Esophagus (tissue), 2 donors: ENCODE measurements around the gene RPP40. TPM values are rescaled to one million over a fixed set of nuclear protein-coding genes. Genes with fewer than 3 reads are reported as not detected.

Experiments used
- H3K27ac ChIP-seq, 2 donors: one replicate each; pipeline ENCODE4 v1.5.1; 2013; ENCODE audit warnings: low read depth in 2 of 2, mild to moderate bottlenecking in 2 of 2, inconsistent platforms in 1 of 2, low read length in 1 of 2, moderate library complexity in 1 of 2
- H3K27me3 ChIP-seq, 2 donors: one replicate each; pipeline ENCODE4 v1.6.1; 2013; ENCODE audit warnings: low read length in 2 of 2, control low read depth in 1 of 2, mild to moderate bottlenecking in 1 of 2; ENCODE audit not compliant: insufficient read depth in 2 of 2, control insufficient read depth in 1 of 2
- H3K36me3 ChIP-seq, 2 donors: one replicate each; pipeline ENCODE4 v1.6.1; 2013; ENCODE audit warnings: low read length in 1 of 2; ENCODE audit not compliant: control insufficient read depth in 2 of 2, insufficient read depth in 2 of 2
- H3K4me1 ChIP-seq, 2 donors: one replicate each; pipeline ENCODE4 v1.6.1; 2013; ENCODE audit warnings: low read length in 1 of 2; ENCODE audit not compliant: control insufficient read depth in 2 of 2, insufficient read depth in 2 of 2
- H3K4me3 ChIP-seq, 2 donors: one replicate each; pipeline ENCODE4 v1.5.1; 2013; ENCODE audit warnings: low read length in 2 of 2, mild to moderate bottlenecking in 2 of 2, low read depth in 1 of 2, moderate library complexity in 1 of 2
- H3K9me3 ChIP-seq, 2 donors: one replicate each; pipeline ENCODE4 v1.6.1; 2013; ENCODE audit warnings: mild to moderate bottlenecking in 2 of 2, low read depth in 1 of 2, low read length in 1 of 2, moderate library complexity in 1 of 2; ENCODE audit not compliant: control insufficient read depth in 2 of 2, insufficient read depth in 1 of 2
- WGBS, 2 donors: extraction: QIAGEN DNeasy Blood & Tissue Kit; methylation state at CpG; one replicate each; pipeline ENCODE4 v1.1.7; 2013; 5-methylcytosine and 5-hydroxymethylcytosine counted together
- polyA plus RNA-seq, 2 donors: library from polyadenylated mRNA; stranded (reverse); fragments of 200-250 nt; gene quantifications; one replicate each; pipeline ENCODE4 v1.2.3, GENCODE V29; 2013
- donor health status: healthy with polysubstance abuse.
- donor health status: Bipolar disorder and iron deficiency.

Gene RPP40
- polyA plus RNA-seq, 2 donors = 6.9 to 15.3 TPM

DNA sequence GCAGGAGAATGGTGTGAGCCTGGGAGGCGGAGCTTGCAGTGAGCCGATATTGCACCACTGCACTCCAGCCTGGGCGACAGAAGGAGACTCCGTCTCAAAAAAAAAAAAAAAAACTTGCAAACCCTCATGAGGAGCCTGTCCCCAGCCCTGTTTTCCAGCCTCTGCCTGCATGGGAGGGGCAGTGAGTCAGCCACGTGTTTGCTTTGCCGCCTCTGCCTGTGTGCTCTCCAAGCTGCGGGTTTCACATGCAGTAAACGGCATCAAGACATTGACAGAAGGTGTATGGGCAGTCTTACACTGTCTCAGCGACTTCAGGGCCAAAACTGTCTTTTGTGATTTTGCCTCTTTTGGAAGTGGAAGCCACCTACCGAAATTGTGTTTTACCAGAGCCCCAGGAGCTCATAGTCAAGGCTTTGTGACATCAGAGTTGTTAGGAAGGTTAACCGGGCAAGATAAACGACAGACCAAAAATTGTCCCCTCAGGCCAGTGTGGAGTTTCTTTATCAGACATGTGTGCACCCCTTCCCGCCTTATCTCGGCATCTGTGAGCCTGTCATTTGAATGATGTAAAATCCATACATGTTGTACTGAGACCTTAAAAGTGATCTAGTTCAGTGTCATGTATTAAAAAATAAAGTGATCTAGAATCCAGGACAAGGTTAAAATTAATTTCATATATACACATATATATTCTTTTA, 52.9 kb downstream of the RPP40 start:
- Histone ChIP-seq H3K36me3 (peaks cover 5 to 37% of the 10 kb centered on the region in 2 donors), H3K4me1 (peaks cover 0 to 3% of the 10 kb centered on the region in 2 donors), H3K27ac (no peak overlapping the region), H3K9me3 (no peaks in the 10 kb centered on the region), H3K27me3 (no peaks in the 10 kb centered on the region), H3K4me3 (no peak overlapping the region)
- WGBS, 2 donors = 82% methylated on average over 14 of the region's 14 CpGs

DNA sequence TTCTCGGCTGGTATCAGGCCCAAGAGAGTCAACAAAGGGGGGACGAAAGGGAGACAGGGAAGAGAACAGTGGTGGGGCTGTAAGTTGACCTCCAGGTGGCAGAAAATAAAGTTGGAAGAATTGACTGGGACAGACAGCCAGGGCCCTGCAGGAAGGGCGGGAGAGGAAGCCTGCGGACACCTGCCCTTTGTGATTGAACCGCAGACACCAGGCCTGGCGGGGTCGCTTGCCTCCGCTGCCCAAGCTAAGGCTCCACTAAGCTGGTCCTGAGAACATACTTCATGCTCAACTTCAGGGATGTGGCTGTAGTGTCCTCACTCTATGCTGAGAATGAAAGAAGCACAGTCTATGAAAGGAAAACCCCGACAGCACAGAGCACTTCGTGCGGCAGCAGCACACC, 53.8 kb downstream of the RPP40 start:
- Histone ChIP-seq H3K9me3 (no peaks in the 10 kb centered on the region), H3K27me3 (no peaks in the 10 kb centered on the region), H3K4me3 (no peak overlapping the region), H3K27ac (no peak overlapping the region), H3K4me1 (peaks cover 0 to 3% of the 10 kb centered on the region in 2 donors), H3K36me3 (peaks cover 5 to 45% of the 10 kb centered on the region in 2 donors)
- 97% methylated on average over 11 of the region's 11 CpGs for WGBS, 2 donors

DNA sequence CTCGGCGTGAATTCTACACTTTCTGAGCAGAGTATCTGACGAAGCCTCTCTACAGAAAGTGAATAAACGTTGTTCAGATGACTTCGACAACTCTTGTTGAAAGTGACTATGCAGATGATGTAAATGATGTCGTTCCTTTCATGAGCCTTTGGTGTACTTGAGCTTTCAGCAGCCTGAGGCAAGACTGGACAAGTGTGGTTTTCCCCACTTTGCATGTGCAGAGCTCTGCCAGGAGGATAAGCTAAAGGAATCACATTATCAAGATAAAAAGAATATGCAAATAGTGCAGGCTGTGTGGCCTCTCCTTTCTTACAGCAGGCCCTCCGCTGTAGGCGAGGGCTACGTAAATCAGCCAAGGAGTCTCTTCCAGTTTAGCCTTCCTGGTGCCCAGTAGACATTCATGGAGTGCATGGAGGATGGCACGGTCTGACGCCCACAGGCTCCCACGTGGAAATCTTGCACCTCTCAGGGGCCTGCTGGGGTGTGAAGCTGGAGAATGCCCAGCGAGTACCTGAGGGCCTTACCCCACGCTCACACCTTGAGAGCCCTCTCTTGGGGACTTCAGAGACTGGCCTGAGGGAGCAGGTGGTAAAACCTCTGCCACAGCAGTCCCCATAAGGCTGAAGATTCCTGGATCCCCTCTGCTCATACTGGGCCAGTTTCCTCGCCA, 54.9 kb downstream of the RPP40 start:
- H3K27ac ChIP-seq = no peak overlapping the region
- 84% methylated on average over 15 of the region's 15 CpGs for WGBS, 2 donors
- H3K27me3 ChIP-seq = no peaks in the 10 kb centered on the region
- H3K4me3 ChIP-seq = no peak overlapping the region
- no peaks in the 10 kb centered on the region for H3K9me3 ChIP-seq
- H3K36me3 ChIP-seq = peaks cover 5 to 48% of the 10 kb centered on the region in 2 donors
- peaks cover 0 to 3% of the 10 kb centered on the region in 2 donors for H3K4me1 ChIP-seq

DNA sequence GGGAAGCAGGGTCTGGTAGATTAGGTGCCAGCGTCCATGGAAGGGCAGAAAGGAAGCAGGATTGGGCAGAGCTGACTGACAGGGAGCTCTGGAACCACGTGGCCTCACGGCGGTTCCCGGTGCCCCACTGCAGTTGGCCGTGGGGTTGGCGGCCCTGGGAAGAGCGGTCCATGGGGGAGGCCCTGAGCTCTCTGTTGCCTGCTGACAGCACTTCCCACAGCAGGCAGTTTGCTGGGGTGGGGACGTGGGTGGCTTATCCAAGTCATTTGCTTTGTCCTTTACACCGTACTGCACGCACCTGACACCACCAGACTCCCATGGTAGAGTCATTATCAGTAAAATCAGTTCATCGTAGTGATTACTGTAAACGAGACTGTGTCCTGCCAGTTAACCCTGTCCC, 56.1 kb downstream of the RPP40 start:
- H3K4me3 ChIP-seq = no peak overlapping the region
- 91 to 94% methylated on average over 13 of the region's 13 CpGs for WGBS, 2 donors
- no peak overlapping the region for H3K27ac ChIP-seq
- no peaks in the 10 kb centered on the region for H3K27me3 ChIP-seq
- H3K4me1 ChIP-seq = peaks cover 0 to 5% of the 10 kb centered on the region in 2 donors
- H3K9me3 ChIP-seq = no peaks in the 10 kb centered on the region
- peaks cover 0 to 42% of the 10 kb centered on the region in 2 donors for H3K36me3 ChIP-seq

DNA sequence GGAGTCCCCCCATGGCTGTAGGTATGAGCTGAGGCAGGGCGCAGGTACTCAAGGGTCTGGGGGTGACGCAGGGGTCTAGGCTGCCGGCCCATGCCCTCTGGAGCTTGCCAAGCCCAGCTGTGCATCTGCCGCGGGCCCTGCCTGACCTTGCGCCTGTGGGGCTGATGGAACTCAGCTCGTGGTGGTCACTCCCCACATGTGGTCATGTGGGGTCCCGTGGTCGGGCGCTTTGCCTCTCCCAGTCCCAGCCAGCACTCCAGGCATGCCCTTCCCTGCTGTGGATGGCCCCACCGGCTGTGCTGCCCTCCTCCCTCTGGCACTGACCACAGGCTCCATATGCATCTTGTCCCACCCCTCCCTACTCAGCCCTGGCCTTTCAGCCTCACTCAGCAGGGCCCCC, 57.3 kb downstream of the RPP40 start:
- Histone ChIP-seq H3K4me3 (no peak overlapping the region), H3K36me3 (peaks cover 0 to 38% of the 10 kb centered on the region in 2 donors), H3K27ac (no peak overlapping the region), H3K27me3 (no peaks in the 10 kb centered on the region), H3K4me1 (peaks cover 0 to 8% of the 10 kb centered on the region in 2 donors), H3K9me3 (no peaks in the 10 kb centered on the region)
- WGBS, 2 donors = 93 to 97% methylated on average over 11 of the region's 11 CpGs

Other genes starting within 250 kb of the RPP40 start
- gene CDYL, start 227.6 kb downstream of the RPP40 start, polyA plus RNA-seq = 10 to 100 TPM in 1 of 2 donors, 1 to 10 TPM in 1; 9.0 to 10.5 TPM
- gene PPP1R3G, start 81.3 kb upstream of the RPP40 start, polyA plus RNA-seq = 1 to 10 TPM in 1 of 2 donors, under 1 TPM in 1; 0.92 to 2.2 TPM